GM23338 (cell line): ENCODE measurements around the gene XAB2. TPM values are rescaled to one million over a fixed set of nuclear protein-coding genes. Genes with fewer than 3 reads are reported as not detected.

Experiments
- ATAC-seq: fragments of 200-7000 bp; cut with Tn5 transposase; 3 replicates; pipeline ENCODE4 v1.9.1; 2020
- DNase-seq: peaks from one replicate; pipeline ENCODE4 v3.0.0-alpha.2; 2015; ENCODE audit warnings: low spot score
- H2AFZ ChIP-seq: fragments of 200-600 bp; sonication (generic); 2 replicates; pipeline ENCODE4 v1.8.0; 2016; ENCODE audit warnings: antibody characterized with exemption, mild to moderate bottlenecking, moderate library complexity
- H3F3A ChIP-seq: fragments of 200-600 bp; sonication (generic); replicated peaks from 2 replicates; pipeline ENCODE4 v1.8.0; 2017; ENCODE audit warnings: antibody characterized with exemption, mixed run types, low read depth
- H3K27ac ChIP-seq: fragments of 200-600 bp; sonication (generic); 2 replicates; pipeline ENCODE4 v1.6.1; 2016; ENCODE audit warnings: low read depth
- H3K27me3 ChIP-seq: fragments of 200-600 bp; sonication (generic); 2 replicates; pipeline ENCODE4 v1.8.0; 2016; ENCODE audit warnings: mild to moderate bottlenecking, mixed run types, moderate library complexity; ENCODE audit not compliant: insufficient read depth
- H3K36me3 ChIP-seq: fragments of 200-600 bp; sonication (generic); 2 replicates; pipeline ENCODE4 v1.8.0; 2016; ENCODE audit warnings: mild to moderate bottlenecking; ENCODE audit not compliant: insufficient read depth
- H3K4me1 ChIP-seq: fragments of 200-600 bp; sonication (generic); 2 replicates; pipeline ENCODE4 v1.8.0; 2016; ENCODE audit warnings: mild to moderate bottlenecking, moderate library complexity; ENCODE audit not compliant: insufficient read depth
- H3K4me2 ChIP-seq: fragments of 200-600 bp; sonication (generic); 2 replicates; pipeline ENCODE4 v1.7.1; 2017; ENCODE audit warnings: mixed run types
- H3K4me3 ChIP-seq: fragments of 200-600 bp; sonication (generic); 2 replicates; pipeline ENCODE4 v1.6.1; 2016; ENCODE audit warnings: mixed run types
- H3K79me2 ChIP-seq: fragments of 200-600 bp; sonication (generic); replicated peaks from 2 replicates; pipeline ENCODE4 v1.8.0; 2017; ENCODE audit warnings: mild to moderate bottlenecking; ENCODE audit not compliant: insufficient read depth
- H3K9me2 ChIP-seq: fragments of 200-600 bp; sonication (generic); 2 replicates; pipeline ENCODE4 v1.8.0; 2017; ENCODE audit not compliant: insufficient read depth
- H4K20me1 ChIP-seq: fragments of 200-600 bp; sonication (generic); replicated peaks from 2 replicates; pipeline ENCODE4 v1.8.0; 2017; ENCODE audit warnings: mild to moderate bottlenecking; ENCODE audit not compliant: insufficient read depth
- H3K27ac Mint-ChIP-seq: 2 replicates; pipeline ENCODE4 v1.8.0; 2020; ENCODE audit warnings: inconsistent platforms, mild to moderate bottlenecking, moderate library complexity, mixed read lengths
- H3K27me3 Mint-ChIP-seq: 3 replicates; pipeline ENCODE4 v1.8.0; 2022; ENCODE audit warnings: low read depth, mild to moderate bottlenecking, moderate library complexity, mixed read lengths, inconsistent platforms; ENCODE audit not compliant: insufficient read depth, poor library complexity
- H3K36me3 Mint-ChIP-seq: 3 replicates; pipeline ENCODE4 v1.8.0; 2021; ENCODE audit warnings: low read depth, mild to moderate bottlenecking, inconsistent platforms, moderate library complexity, mixed read lengths
- H3K4me1 Mint-ChIP-seq: 3 replicates; pipeline ENCODE4 v1.8.0; 2020; ENCODE audit warnings: mild to moderate bottlenecking, inconsistent platforms, mixed read lengths
- H3K4me3 Mint-ChIP-seq: 3 replicates; pipeline ENCODE4 v1.8.0; 2021; ENCODE audit warnings: moderate library complexity, mild to moderate bottlenecking, inconsistent platforms, mixed read lengths
- H3K9me3 Mint-ChIP-seq: 3 replicates; pipeline ENCODE4 v1.8.0; 2020; ENCODE audit warnings: moderate library complexity, mild to moderate bottlenecking, inconsistent platforms, mixed read lengths
- CTCF ChIP-seq, 2 experiments: fragments of 200-600 bp in 1 of 2; sonication (generic) in 1 of 2; conservative IDR thresholded peaks; 2 replicates each; pipeline versions ENCODE4 v1.5.1 to v1.6.1; 2016 to 2017; ENCODE audit warnings: antibody characterized with exemption in 2 of 2, low read depth in 2 of 2, mild to moderate bottlenecking in 2 of 2, moderate library complexity in 1 of 2
- ETS1 ChIP-seq: IDR thresholded peaks from 2 replicates; pipeline ENCODE4 v1.6.1; 2016; ENCODE audit warnings: antibody characterized with exemption
- EZH2phosphoT487 ChIP-seq: fragments of 200-600 bp; sonication (generic); IDR thresholded peaks from one replicate; pipeline ENCODE4 v1.8.1; 2018; ENCODE audit warnings: antibody characterized with exemption; ENCODE audit not compliant: unreplicated experiment
- JUNB ChIP-seq: IDR thresholded peaks from one replicate; pipeline ENCODE4 v1.6.1; 2016; ENCODE audit warnings: antibody characterized with exemption; ENCODE audit not compliant: unreplicated experiment
- REST ChIP-seq: IDR thresholded peaks from one replicate; pipeline ENCODE4 v1.6.1; 2018; ENCODE audit warnings: antibody characterized with exemption; ENCODE audit not compliant: unreplicated experiment
- ZNF114 ChIP-seq: fragments of 250-450 bp; sonication (Bioruptor Pico); IDR thresholded peaks from 2 replicates; pipeline ENCODE4 v1.5.0; 2020; ENCODE audit warnings: mild to moderate bottlenecking, moderate library complexity
- ZNF462 ChIP-seq: fragments of 250-450 bp; sonication (Bioruptor Pico); IDR thresholded peaks from 2 replicates; pipeline ENCODE4 v1.5.0; 2020; ENCODE audit warnings: mild to moderate bottlenecking, moderate library complexity
- polyA plus RNA-seq: library from polyadenylated mRNA; unstranded; fragments of >200 nt; fragmentation: Nextera tagmentation; extraction: Ambion mirVana; gene quantifications from 2 replicates; pipeline ENCODE4 v1.2.1, GENCODE V29; 2016
- total RNA-seq: library from RNA; depleted of rRNA; stranded (reverse); fragments of >200 nt; shearing (Covaris generic); gene quantifications from 2 replicates; pipeline ENCODE4 v1.2.3, GENCODE V29; 2014

The XAB2 gene
- total and polyA plus RNA-seq, 2 experiments from 2014 or later = 18.4 to 69.0 TPM

GRCh38 chr19:7636317-7636690, 7.0 kb upstream of the XAB2 start:
- Histone ChIP-seq H3K36me3 (no peaks in the 10 kb centered on the region), H3K27me3 (peaks cover 24% of the 10 kb centered on the region), H3K79me2 (no peaks in the 10 kb centered on the region), H3K9me2 (no peaks in the 10 kb centered on the region), H3K4me2 (peak overlapping the region; percentile 72), H3K4me3 (peak overlapping the region; percentile 81; the same call in 1 of the 2 replicates), H2AFZ (peak overlapping the region; percentile 90; the same call in 1 of the 2 replicates), H3F3A (peaks cover 9% of the 10 kb centered on the region), H3K4me1 (no peaks in the 10 kb centered on the region), H3K27ac (no peak overlapping the region), H4K20me1 (no peaks in the 10 kb centered on the region; the same call in 1 of the 2 replicates)
- no peak for ATAC-seq
- Mint-ChIP-seq H3K4me1 (no peaks in the 10 kb centered on the region; the same call in 2 of the 3 replicates), H3K36me3 (no peaks in the 10 kb centered on the region), H3K4me3 (peak overlapping the region; percentile 75), H3K27ac (no peak overlapping the region), H3K27me3 (peaks cover 22% of the 10 kb centered on the region), H3K9me3 (no peaks in the 10 kb centered on the region; the same call in 2 of the 3 replicates)
- DNase-seq = no peak
- TF ChIP-seq REST (no peak), JUNB (no peak)

GRCh38 chr19:7635670-7636069, 6.3 kb upstream of the XAB2 start:
- Histone ChIP-seq H3K4me3 (no peak overlapping the region), H3K4me2 (no peak overlapping the region), H3K27ac (no peak overlapping the region), H2AFZ (no peak overlapping the region), H3K4me1 (peaks cover 3% of the 10 kb centered on the region; the same call in 1 of the 2 replicates), H3F3A (peaks cover 9% of the 10 kb centered on the region), H3K79me2 (peaks cover 4% of the 10 kb centered on the region), H3K36me3 (no peaks in the 10 kb centered on the region), H4K20me1 (no peaks in the 10 kb centered on the region; the same call in 1 of the 2 replicates), H3K9me2 (no peaks in the 10 kb centered on the region), H3K27me3 (peaks cover 24% of the 10 kb centered on the region)
- Mint-ChIP-seq H3K27ac (no peak overlapping the region), H3K36me3 (no peaks in the 10 kb centered on the region), H3K9me3 (no peaks in the 10 kb centered on the region; the same call in 2 of the 3 replicates), H3K27me3 (peaks cover 22% of the 10 kb centered on the region), H3K4me1 (peaks cover 2% of the 10 kb centered on the region; the same call in 1 of the 3 replicates), H3K4me3 (peak overlapping the region; percentile 75; the same call in 2 of the 3 replicates)
- no peak for ATAC-seq
- TF ChIP-seq ZNF114 (CRISPR knock-in tag) (no peak), CTCF (conservative IDR thresholded peaks at IDR 0.05; ENCODE audit: low read depth in 2 of 2) (no peak), EZH2phosphoT487 (no peak), ETS1 (no peak), ZNF462 (no peak)
- DNase-seq = no peak
